Peyer's patch (tissue), 4 donors: ENCODE results near the gene PSMG1. TPM values are rescaled to one million over a fixed set of nuclear protein-coding genes. Genes with fewer than 3 reads are reported as not detected.
"Not testable (repeated sequence)": the region's sequence is repeated elsewhere in the genome, so short reads cannot be mapped to it uniquely, and the experiment has no call there.

Source experiments
- DNase-seq, 3 donors: peaks; one replicate each; pipeline ENCODE4 v3.0.0-alpha.2; 2017 to 2019
- H3K27ac ChIP-seq, 4 donors: fragments of 200-600 bp; sonication (generic); one replicate each; pipeline ENCODE4 v1.5.1; 2016 to 2019
- H3K27me3 ChIP-seq, 2 donors: fragments of 200-600 bp; sonication (generic); one replicate each; pipeline ENCODE4 v1.5.1; 2019
- H3K36me3 ChIP-seq, 3 donors: fragments of 200-600 bp; sonication (generic); one replicate each; pipeline ENCODE4 v1.5.1; 2016 to 2019
- H3K4me1 ChIP-seq, 4 donors: fragments of 200-600 bp; sonication (generic); one replicate each; pipeline ENCODE4 v1.5.1; 2016 to 2019
- H3K4me3 ChIP-seq, 4 donors: fragments of 200-600 bp; sonication (generic); 1 replicate in 3 of 4; 2 replicates in 1 of 4; pipeline ENCODE4 v1.5.1; 2016 to 2019; ENCODE audit warnings: mild to moderate bottlenecking in 1 of 4
- H3K9me3 ChIP-seq, 4 donors: fragments of 200-600 bp; sonication (generic); one replicate each; pipeline ENCODE4 v1.5.1; 2016 to 2019; ENCODE audit warnings: mild to moderate bottlenecking in 1 of 4
- POLR2A ChIP-seq, 2 donors: fragments of 450-650 bp; IDR thresholded peaks; one replicate each; pipeline ENCODE4 v1.5.1; 2017; ENCODE audit warnings: antibody characterized with exemption in 2 of 2, mild to moderate bottlenecking in 2 of 2, moderate library complexity in 2 of 2
- total RNA-seq, 4 donors: library from RNA; depleted of rRNA; stranded (reverse); fragments of >200 nt; gene quantifications; one replicate each; pipeline ENCODE4 v1.1.0, GENCODE V29; 2016
- TF ChIP-seq, protein P1 (sequence below), 6 experiments: fragments of 450-650 bp in 4 of 6; fragments of 200-600 bp in 2 of 6; sonication (generic) in 1 of 6; IDR thresholded peaks; one replicate each; pipeline ENCODE4 v1.5.1; 2017 to 2019; ENCODE audit warnings: antibody characterized with exemption in 6 of 6, mild to moderate bottlenecking in 3 of 6, moderate library complexity in 1 of 6

The PSMG1 gene, protein sequence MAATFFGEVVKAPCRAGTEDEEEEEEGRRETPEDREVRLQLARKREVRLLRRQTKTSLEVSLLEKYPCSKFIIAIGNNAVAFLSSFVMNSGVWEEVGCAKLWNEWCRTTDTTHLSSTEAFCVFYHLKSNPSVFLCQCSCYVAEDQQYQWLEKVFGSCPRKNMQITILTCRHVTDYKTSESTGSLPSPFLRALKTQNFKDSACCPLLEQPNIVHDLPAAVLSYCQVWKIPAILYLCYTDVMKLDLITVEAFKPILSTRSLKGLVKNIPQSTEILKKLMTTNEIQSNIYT
- total RNA-seq: 10 to 100 TPM in 3 of 4 donors, 1 to 10 TPM in 1; 8.3 to 17.0 (median 13.4) TPM

- Histone ChIP-seq H3K9me3 (no peaks in the 10 kb centered on the region), H3K27ac (peak within 1 kb of the TSS; percentile 85 to 91 (median 87)), H3K4me3 (peak within 1 kb of the TSS; percentile 65 to 97 (median 84)), H3K36me3 (peaks cover 0 to 8% (median 0%) of the 10 kb centered on the region in 3 donors), H3K4me1 (peaks cover 0 to 16% (median 0%) of the 10 kb centered on the region in 4 donors), H3K27me3 (no peaks in the 10 kb centered on the region)
- peak; percentile 32 to 70 for TF ChIP-seq POLR2A (IDR thresholded peaks at IDR 0.05)
- TF ChIP-seq, protein P1, sequence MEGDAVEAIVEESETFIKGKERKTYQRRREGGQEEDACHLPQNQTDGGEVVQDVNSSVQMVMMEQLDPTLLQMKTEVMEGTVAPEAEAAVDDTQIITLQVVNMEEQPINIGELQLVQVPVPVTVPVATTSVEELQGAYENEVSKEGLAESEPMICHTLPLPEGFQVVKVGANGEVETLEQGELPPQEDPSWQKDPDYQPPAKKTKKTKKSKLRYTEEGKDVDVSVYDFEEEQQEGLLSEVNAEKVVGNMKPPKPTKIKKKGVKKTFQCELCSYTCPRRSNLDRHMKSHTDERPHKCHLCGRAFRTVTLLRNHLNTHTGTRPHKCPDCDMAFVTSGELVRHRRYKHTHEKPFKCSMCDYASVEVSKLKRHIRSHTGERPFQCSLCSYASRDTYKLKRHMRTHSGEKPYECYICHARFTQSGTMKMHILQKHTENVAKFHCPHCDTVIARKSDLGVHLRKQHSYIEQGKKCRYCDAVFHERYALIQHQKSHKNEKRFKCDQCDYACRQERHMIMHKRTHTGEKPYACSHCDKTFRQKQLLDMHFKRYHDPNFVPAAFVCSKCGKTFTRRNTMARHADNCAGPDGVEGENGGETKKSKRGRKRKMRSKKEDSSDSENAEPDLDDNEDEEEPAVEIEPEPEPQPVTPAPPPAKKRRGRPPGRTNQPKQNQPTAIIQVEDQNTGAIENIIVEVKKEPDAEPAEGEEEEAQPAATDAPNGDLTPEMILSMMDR (IDR thresholded peaks at IDR 0.05): no peak
- DNase-seq: peak; percentile 95 to 99 (median 98)
Observed at GRCh38 chr21:39183272-39184049, at the start of gene PSMG1. TSS of gene PSMG1 (minus strand) at chr21:39183451. CDS start at chr21:39183385, 66 bp downstream.

DNA sequence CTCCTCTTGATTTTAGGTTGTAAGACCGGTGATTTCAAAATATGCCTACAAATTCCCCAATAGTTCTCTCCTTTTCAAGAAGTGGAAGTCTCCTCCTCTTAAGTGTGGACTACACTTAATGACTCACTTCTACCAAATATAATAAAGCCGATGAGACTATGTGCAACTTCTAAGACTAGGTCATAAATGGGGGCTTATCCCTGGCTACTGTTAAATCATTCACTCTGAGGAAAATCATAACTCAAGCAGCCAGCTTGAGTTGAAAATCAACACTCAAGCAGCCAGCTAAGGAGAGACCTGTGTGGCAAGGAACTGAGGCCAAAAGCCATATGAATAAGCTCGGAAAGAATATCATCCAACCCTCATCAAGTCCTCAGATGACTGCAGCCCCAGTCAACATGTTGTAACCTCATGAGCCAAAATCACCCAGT, 49.6 kb upstream of the PSMG1 start:
- Histone ChIP-seq H3K27me3 (no peaks in the 10 kb centered on the region), H3K4me3 (no peak overlapping the region), H3K36me3 (peaks cover 0 to 82% (median 0%) of the 10 kb centered on the region in 3 donors), H3K4me1 (no peaks in the 10 kb centered on the region), H3K27ac (no peak overlapping the region), H3K9me3 (no peaks in the 10 kb centered on the region)
- no peak for DNase-seq
- TF ChIP-seq POLR2A (IDR thresholded peaks at IDR 0.05): no peak

DNA sequence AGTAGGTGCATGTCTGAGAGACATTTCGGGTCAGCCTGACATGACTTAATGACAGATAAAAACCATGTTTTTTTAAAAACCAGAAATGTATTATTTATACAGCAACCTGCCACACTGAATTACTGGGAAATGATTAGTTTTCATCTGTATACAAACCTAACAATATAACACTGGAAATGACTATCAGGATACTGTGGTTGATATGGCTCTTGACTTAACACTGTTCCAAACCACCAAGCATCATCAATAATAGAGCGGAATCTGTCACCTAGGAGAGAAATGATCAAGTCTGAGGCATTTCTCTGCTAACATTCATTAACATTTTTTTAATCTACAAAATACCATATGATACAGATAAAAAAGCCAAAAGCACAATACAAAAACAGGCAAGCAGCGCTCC, 41.7 kb upstream of the PSMG1 start:
- Histone ChIP-seq H3K36me3 (peaks cover 0 to 66% (median 0%) of the 10 kb centered on the region in 3 donors), H3K4me1 (no peaks in the 10 kb centered on the region)
- TF ChIP-seq POLR2A (IDR thresholded peaks at IDR 0.05): no peak
- TF ChIP-seq, protein P1 (IDR thresholded peaks at IDR 0.05): no peak

DNA sequence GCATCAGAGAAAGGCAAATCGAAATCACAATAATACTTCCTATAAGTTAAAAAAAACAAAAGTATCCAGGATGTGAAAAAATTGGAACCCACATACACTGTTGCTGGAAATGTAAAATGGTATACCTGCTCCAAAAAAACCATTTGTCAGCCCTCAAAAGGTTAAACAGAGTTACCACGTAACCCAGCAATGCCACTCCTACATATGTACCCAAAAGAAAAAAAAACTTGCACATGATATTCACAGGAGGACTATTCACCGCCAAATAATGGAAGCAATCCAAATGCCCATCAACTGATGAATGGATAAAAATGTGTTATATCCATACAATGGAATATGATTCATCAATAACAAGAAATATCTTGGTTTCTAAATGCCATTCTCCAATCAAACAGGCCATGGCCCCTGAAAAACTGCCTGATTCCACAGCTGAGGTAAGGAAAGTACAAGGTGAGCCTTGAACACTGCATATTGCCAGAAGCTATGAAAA, 38.8 kb upstream of the PSMG1 start:
- DNase-seq: no peak
- no peaks in the 10 kb centered on the region for H3K4me1 ChIP-seq
- no peaks in the 10 kb centered on the region for H3K27me3 ChIP-seq
- TF ChIP-seq, protein P1 (IDR thresholded peaks at IDR 0.05): no peak
- TF ChIP-seq POLR2A (IDR thresholded peaks at IDR 0.05): no peak
- H3K27ac ChIP-seq: no peak overlapping the region
- H3K9me3 ChIP-seq: no peaks in the 10 kb centered on the region
- H3K4me3 ChIP-seq: no peak overlapping the region
- H3K36me3 ChIP-seq: peaks cover 0 to 64% (median 0%) of the 10 kb centered on the region in 3 donors

More for the DNA sequence above, 41.7 kb upstream of the PSMG1 start:
- Histone ChIP-seq H3K27me3 (no peaks in the 10 kb centered on the region), H3K4me3 (no peak overlapping the region), H3K9me3 (no peaks in the 10 kb centered on the region), H3K27ac (no peak overlapping the region)
- DNase-seq: no peak

- Histone ChIP-seq H3K27me3 (no peaks in the 10 kb centered on the region), H3K9me3 (no peaks in the 10 kb centered on the region), H3K36me3 (peaks cover 0 to 58% (median 0%) of the 10 kb centered on the region in 3 donors), H3K4me1 (no peaks in the 10 kb centered on the region), H3K27ac (no peak overlapping the region), H3K4me3 (no peak overlapping the region)
- no peak for DNase-seq
- no peak for TF ChIP-seq POLR2A (IDR thresholded peaks at IDR 0.05)
- TF ChIP-seq, protein P1 (IDR thresholded peaks at IDR 0.05): no peak
Observed at GRCh38 chr21:39221282-39221996, 38.2 kb upstream of the PSMG1 start.

- peaks cover 0 to 57% (median 0%) of the 10 kb centered on the region in 3 donors for H3K36me3 ChIP-seq
- H3K4me1 ChIP-seq, H3K4me3 ChIP-seq, H3K9me3 ChIP-seq, H3K27ac ChIP-seq, DNase-seq, H3K27me3 ChIP-seq: not testable (repeated sequence)
Observed at GRCh38 chr21:39220875-39221274, 37.6 kb upstream of the PSMG1 start.
